HEK293T (cell line): ENCODE measurements around the gene HMGXB3.

Source experiments
- CTCF ChIA-PET: fragments of 350-600 bp; formaldehyde crosslinking; extraction: SDS; loops from one replicate; lab custom pipeline; 2021; ENCODE audit warnings: antibody characterized with exemption, inconsistent platforms; lab: Yijun Ruan, JAX
- POLR2A ChIA-PET: fragments of 350-600 bp; formaldehyde crosslinking; extraction: SDS; loops from one replicate; lab custom pipeline; 2020; ENCODE audit warnings: antibody characterized with exemption, inconsistent platforms; lab: Yijun Ruan, JAX
- DNase-seq: peaks from one replicate; pipeline ENCODE4 v3.0.0; 2012; ENCODE audit warnings: mixed read lengths; ENCODE audit errors: extremely low spot score
- ARNT ChIP-seq: fragments of 450-650 bp; IDR thresholded peaks from 2 replicates; pipeline ENCODE4 v1.6.1; 2017; ENCODE audit warnings: mild to moderate bottlenecking
- BHLHE40 ChIP-seq: fragments of 450-650 bp; IDR thresholded peaks from 2 replicates; pipeline ENCODE4 v1.6.1; 2016; ENCODE audit warnings: mild to moderate bottlenecking, moderate library complexity, borderline replicate concordance
- CTBP1 ChIP-seq: fragments of 450-650 bp; IDR thresholded peaks from 2 replicates; pipeline ENCODE4 v1.6.1; 2016; ENCODE audit warnings: borderline replicate concordance
- ELF4 ChIP-seq: fragments of 450-650 bp; IDR thresholded peaks from 2 replicates; pipeline ENCODE4 v1.6.1; 2017; ENCODE audit warnings: antibody characterized with exemption
- FOXA1 ChIP-seq: fragments of 450-650 bp; IDR thresholded peaks from 2 replicates; pipeline ENCODE4 v1.6.1; 2016; ENCODE audit warnings: mild to moderate bottlenecking
- FOXK2 ChIP-seq: fragments of 450-650 bp; IDR thresholded peaks from 2 replicates; pipeline ENCODE4 v1.6.1; 2016; ENCODE audit warnings: mild to moderate bottlenecking
- FOXM1 ChIP-seq: fragments of 450-650 bp; IDR thresholded peaks from 2 replicates; pipeline ENCODE4 v1.6.1; 2017; ENCODE audit warnings: mild to moderate bottlenecking, borderline replicate concordance
- HDGF ChIP-seq: fragments of 450-650 bp; IDR thresholded peaks from 2 replicates; pipeline ENCODE4 v1.6.1; 2017; ENCODE audit warnings: antibody characterized with exemption, borderline replicate concordance
- L3MBTL2 ChIP-seq: fragments of 450-650 bp; conservative IDR thresholded peaks from 2 replicates; pipeline ENCODE4 v1.6.1; 2016; ENCODE audit warnings: mild to moderate bottlenecking
- LEF1 ChIP-seq: fragments of 450-650 bp; IDR thresholded peaks from 2 replicates; pipeline ENCODE4 v1.6.1; 2017; ENCODE audit warnings: mild to moderate bottlenecking, borderline replicate concordance
- NFRKB ChIP-seq: fragments of 450-650 bp; IDR thresholded peaks from 2 replicates; pipeline ENCODE4 v1.6.1; 2016; ENCODE audit warnings: mild to moderate bottlenecking, moderate library complexity
- SP1 ChIP-seq: fragments of 450-650 bp; IDR thresholded peaks from 2 replicates; pipeline ENCODE4 v1.6.1; 2017
- SUZ12 ChIP-seq: fragments of 450-650 bp; IDR thresholded peaks from 2 replicates; pipeline ENCODE4 v1.6.1; 2016; ENCODE audit warnings: mild to moderate bottlenecking
- TARDBP ChIP-seq: fragments of 450-650 bp; IDR thresholded peaks from 2 replicates; pipeline ENCODE4 v1.6.1; 2016
- ZNF384 ChIP-seq: fragments of 450-650 bp; IDR thresholded peaks from 2 replicates; pipeline ENCODE4 v1.6.1; 2016
- TF ChIP-seq, protein P1 (sequence below): fragments of 450-650 bp; IDR thresholded peaks from 2 replicates; pipeline ENCODE4 v1.6.1; 2016

HMGXB3 gene

DNA sequence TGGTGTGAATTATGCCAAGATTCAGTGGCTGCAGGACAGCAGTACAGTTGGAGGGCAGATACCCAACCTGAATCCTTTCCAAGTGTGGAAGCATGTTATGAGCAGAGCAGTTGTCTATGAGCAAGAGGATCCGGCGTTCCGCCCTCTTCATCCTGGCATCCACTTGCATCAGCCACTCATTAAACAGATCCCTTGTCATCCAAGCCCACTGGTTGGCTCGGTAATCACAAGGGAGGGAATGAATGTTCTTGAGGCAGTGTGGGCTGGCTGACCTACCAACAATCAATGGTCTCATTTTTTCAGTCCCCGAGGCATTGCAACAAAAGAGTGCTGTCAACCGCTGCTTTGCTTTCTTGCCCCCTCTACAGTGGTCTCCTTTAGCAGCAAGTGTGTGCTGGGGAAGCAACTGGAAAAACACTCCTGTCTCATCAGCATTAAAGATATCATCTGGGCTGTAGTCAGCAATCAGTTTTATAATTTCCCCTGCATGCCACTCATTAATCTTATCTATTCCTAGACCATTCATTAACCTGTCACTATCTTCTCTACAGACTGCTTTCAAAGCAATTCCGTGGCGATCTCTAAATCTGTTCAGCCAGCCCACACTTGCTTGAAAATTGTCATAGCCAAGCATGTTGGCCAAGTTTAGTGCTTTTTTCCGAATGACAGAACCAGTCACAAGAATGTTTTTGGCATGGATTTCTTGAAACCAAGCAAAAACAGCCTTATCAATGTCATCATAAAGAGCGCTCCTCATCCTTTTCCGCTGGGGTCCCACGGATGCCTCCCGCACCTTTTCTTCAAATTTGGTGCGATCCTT is 4.9 kb upstream of the HMGXB3 start:
- POLR2A ChIA-PET: no interaction called here
- TF ChIP-seq BHLHE40: no peak
- TF ChIP-seq CTBP1: no peak
- DNase-seq: no peak
- CTCF ChIA-PET: interaction anchor here (1.0 kb wide), 1 partner anchor 161 kb away, joined by 3 read pairs; no protein-coding TSS in a partner anchor

DNA sequence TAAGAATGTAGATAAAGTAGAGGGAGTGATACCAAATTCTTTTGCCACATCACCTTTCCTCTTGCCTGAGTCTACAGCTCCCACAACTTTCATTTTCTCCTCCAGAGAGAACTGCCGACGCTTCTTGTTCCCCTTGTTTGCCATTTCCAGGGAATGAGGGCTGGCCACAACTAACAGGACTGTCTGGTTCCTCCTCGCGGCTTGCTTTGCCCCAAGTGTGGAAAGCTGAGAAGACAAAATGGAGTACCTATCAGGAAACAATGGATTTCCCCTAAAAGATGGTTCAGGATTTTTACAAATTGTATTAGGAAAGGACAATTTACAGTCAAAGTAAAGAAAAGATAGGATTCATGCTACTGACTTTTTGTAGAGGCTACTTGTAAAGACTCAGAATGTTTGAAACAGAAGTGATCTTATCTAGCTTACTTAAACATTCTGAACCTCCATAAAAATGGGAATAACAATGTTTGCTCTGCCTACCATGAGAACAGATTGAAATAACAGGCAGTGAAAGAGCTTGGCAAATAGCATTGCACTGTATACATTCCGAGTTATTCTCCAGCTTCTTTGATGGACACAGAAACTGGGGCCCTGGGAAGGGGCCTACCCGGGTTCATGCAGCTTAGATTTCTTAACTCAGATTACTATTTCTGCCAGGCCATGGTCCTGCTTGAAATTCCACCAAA is 4.2 kb upstream of the HMGXB3 start:
- CTCF ChIA-PET: interaction anchor here (1.0 kb wide), 1 partner anchor 162 kb away, joined by 3 read pairs; no protein-coding TSS in a partner anchor

DNA sequence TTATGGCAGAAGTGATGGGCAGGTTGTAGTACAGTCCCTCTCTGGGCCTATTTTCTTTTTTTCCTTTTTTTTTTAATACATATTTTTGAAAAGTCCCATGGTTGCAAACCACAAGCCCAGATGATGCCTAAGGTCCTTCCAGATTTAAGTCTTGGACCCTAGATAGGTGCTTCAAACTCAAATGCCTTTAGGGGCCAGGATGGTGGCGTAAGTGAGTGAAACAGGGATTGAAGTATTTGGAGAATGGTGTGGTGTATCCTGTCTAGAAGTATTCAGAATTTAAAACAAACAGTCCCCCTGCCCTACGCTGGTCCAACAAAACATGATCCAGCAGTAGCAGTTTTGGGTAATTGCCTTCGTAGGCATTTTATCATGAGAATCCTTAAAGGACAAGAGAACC is 2.3 kb upstream of the HMGXB3 start:
- CTCF ChIA-PET: no interaction called here
- no peak for DNase-seq
- POLR2A ChIA-PET: no interaction called here
- TF ChIP-seq FOXK2 (no peak), BHLHE40 (no peak), ELF4 (no peak), CTBP1 (no peak), TARDBP (no peak), SP1 (no peak)

More for the DNA sequence above, 4.2 kb upstream of the HMGXB3 start:
- TF ChIP-seq LEF1: no peak
- no peak for TF ChIP-seq CTBP1
- no peak for TF ChIP-seq ARNT
- TF ChIP-seq L3MBTL2: no peak
- no peak for TF ChIP-seq FOXM1
- TF ChIP-seq ZNF384: no peak
- TF ChIP-seq FOXA1: no peak
- TF ChIP-seq FOXK2: no peak
- DNase-seq: no peak
- POLR2A ChIA-PET: interaction anchor here (1.0 to 1.1 kb wide), 2 partner anchors 36 to 160 kb away, joined by 3 to 4 read pairs; partner anchors contain the start of gene SLC26A2

DNA sequence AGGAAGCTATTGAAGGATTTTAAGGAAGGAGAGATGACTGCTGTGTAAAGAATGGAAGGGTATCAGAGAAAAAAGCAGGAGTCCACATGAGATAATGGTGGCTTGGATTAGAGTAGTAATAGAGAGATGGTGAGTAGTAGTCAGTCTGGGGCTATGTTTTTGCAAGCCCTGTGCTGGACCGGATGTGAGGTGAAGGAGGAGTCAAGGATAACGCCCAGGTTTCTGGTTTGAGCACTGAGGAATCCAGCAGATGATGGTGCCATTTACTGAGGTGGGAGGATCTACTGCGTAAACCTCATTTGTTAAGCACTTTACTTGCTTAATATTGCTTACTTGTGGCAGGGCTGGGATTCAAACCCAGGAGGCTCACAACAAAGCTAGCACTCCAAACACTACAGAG is 1.2 kb upstream of the HMGXB3 start:
- DNase-seq: no peak
- TF ChIP-seq ELF4: no peak
- no peak for TF ChIP-seq FOXM1
- TF ChIP-seq SUZ12: no peak
- no peak for TF ChIP-seq SP1
- TF ChIP-seq LEF1: no peak
- TF ChIP-seq BHLHE40: no peak
- POLR2A ChIA-PET: interaction anchor here (0.5 to 1.8 kb wide), 7 partner anchors 21 to 465 kb away, joined by 3 to 8 read pairs (median 5); partner anchors contain the start of genes PPARGC1B and SLC26A2
- CTCF ChIA-PET: interaction anchor here (1.4 kb wide), 1 partner anchor 9 kb away, joined by 3 read pairs; no protein-coding TSS in a partner anchor

DNA sequence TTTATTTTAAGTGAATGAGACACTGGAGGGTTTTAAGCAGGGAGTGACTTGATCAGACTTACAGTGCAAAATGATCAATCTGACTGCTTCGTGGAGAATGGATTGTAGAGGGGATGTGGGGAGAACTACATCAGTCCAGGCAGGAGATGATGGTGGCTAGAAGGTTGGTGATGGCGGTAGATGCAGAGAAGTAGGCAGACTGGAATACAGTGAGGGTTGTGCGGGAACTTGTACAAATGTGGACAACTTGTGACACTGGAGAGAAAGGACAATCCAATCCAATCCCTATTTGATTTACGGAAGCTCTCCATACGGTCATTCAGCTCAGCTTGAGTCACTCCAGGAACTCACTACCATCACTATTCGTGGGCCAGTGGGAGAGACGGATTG is 678 bp upstream of the HMGXB3 start:
- DNase-seq: no peak
- ChIA-PET CTCF (interaction anchor here (1.4 kb wide), 1 partner anchor 9 kb away, joined by 3 read pairs; no protein-coding TSS in a partner anchor), POLR2A (interaction anchor here (1.1 to 1.8 kb wide), 9 partner anchors 10 to 270 kb away, joined by 3 to 8 read pairs (median 4); partner anchors contain the start of genes PPARGC1B and SLC26A2)
- TF ChIP-seq SP1 (no peak), CTBP1 (no peak), L3MBTL2 (no peak), FOXM1 (no peak), BHLHE40 (no peak), FOXK2 (no peak), SUZ12 (no peak), FOXA1 (no peak), LEF1 (no peak), ZNF384 (no peak)
- TF ChIP-seq, protein P1, sequence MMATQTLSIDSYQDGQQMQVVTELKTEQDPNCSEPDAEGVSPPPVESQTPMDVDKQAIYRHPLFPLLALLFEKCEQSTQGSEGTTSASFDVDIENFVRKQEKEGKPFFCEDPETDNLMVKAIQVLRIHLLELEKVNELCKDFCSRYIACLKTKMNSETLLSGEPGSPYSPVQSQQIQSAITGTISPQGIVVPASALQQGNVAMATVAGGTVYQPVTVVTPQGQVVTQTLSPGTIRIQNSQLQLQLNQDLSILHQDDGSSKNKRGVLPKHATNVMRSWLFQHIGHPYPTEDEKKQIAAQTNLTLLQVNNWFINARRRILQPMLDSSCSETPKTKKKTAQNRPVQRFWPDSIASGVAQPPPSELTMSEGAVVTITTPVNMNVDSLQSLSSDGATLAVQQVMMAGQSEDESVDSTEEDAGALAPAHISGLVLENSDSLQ: no peak

DNA sequence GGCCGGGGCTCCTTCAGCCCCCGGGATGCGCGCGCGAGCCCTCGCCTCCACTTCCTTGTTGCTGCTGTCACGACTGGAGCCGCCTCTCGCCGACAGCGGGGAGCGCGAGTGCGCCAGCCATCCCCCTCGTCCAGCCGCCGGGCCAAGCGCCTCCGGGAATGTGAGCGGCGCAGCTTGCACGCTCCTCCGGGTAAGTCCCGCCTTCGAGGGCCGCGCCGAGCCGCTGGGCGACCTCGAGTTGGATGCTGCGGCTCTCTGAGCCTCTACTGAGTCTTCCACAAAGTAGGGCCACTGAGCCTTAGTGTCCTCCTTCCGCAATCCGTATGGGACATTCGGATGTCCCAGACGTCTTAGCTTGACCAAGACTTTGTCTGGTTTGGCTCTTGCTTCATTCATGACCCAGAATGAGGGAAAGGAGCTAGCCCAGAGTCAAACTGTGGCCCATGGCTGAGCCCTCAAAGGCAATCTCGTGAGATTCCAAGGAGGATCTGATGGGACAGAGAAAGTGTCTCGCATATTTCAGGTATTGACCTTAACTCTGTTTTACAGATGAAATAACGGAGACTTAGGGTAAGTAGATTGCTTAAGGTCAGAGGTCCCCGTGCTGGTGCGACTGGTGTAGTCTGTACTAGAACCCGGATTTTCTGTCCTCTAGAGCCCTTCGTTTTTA is 586 bp downstream of the HMGXB3 start:
- TF ChIP-seq LEF1: no peak
- TF ChIP-seq ELF4: no peak
- no peak for TF ChIP-seq HDGF
- TF ChIP-seq FOXM1: no peak
- TF ChIP-seq FOXA1: no peak
- no peak for TF ChIP-seq SUZ12
- TF ChIP-seq, protein P1: no peak
- no peak for TF ChIP-seq NFRKB
- TF ChIP-seq CTBP1: no peak
- no peak for TF ChIP-seq L3MBTL2
- no peak for TF ChIP-seq ARNT
- no peak for TF ChIP-seq TARDBP
- no peak for TF ChIP-seq ZNF384
- no peak for TF ChIP-seq BHLHE40
- TF ChIP-seq SP1: no peak
- no peak for TF ChIP-seq FOXK2
- peak; percentile 45 for DNase-seq
- ChIA-PET CTCF (no interaction called here), POLR2A (interaction anchor here (0.5 to 1.8 kb wide), 11 partner anchors 11 to 271 kb away, joined by 3 to 8 read pairs (median 4); partner anchors contain the start of genes PPARGC1B and SLC26A2)
